Hematopoietic multipotent progenitor cell treated with erythropoietin and hydrocortisone succinate and interleukin-3 and kit ligand, for 17 days (in vitro differentiated cells): ENCODE results near the gene DAZAP1.
"Not testable (repeated sequence)": the region's sequence is repeated elsewhere in the genome, so short reads cannot be mapped to it uniquely, and the experiment has no call there.

Experiments used
- DNase-seq: peaks from one replicate; pipeline ENCODE4 v3.0.0-alpha.2; 2015; ENCODE audit warnings: low spot score

The DAZAP1 gene

GRCh38 chr19:1425902-1426301 is 18.5 kb downstream of the DAZAP1 start:
- DNase-seq, result no peak

GRCh38 chr19:1426736-1427135 is 19.4 kb downstream of the DAZAP1 start:
- no peak for DNase-seq

- DNase-seq, result no peak
Observed at GRCh38 chr19:1427221-1427920, 20.0 kb downstream of the DAZAP1 start.

- no peak for DNase-seq
Observed at GRCh38 chr19:1428738-1429391, 21.5 kb downstream of the DAZAP1 start.

- DNase-seq, result no peak
Observed at GRCh38 chr19:1429750-1430149, 22.4 kb downstream of the DAZAP1 start.

GRCh38 chr19:1430246-1430645 is 22.9 kb downstream of the DAZAP1 start:
- no peak for DNase-seq

GRCh38 chr19:1431759-1432506 is 24.5 kb downstream of the DAZAP1 start:
- DNase-seq, result no peak

- no peak for DNase-seq
Observed at GRCh38 chr19:1432507-1432887, 25.1 kb downstream of the DAZAP1 start.

GRCh38 chr19:1433119-1434039 is 26.0 kb downstream of the DAZAP1 start:
- no peak for DNase-seq

GRCh38 chr19:1434040-1434366 is 26.6 kb downstream of the DAZAP1 start:
- DNase-seq, result no peak

- DNase-seq, result no peak
Observed at GRCh38 chr19:1434577-1435060, 27.2 kb downstream of the DAZAP1 start.

- no peak for DNase-seq
Observed at GRCh38 chr19:1435378-1435989, 28.1 kb downstream of the DAZAP1 start.

- DNase-seq, result no peak
Observed at GRCh38 chr19:1437609-1438008, 30.2 kb downstream of the DAZAP1 start.

GRCh38 chr19:1438035-1438932 is 30.9 kb downstream of the DAZAP1 start, which contains the start of gene RPS15:
TSS of gene RPS15 (plus strand) at chr19:1438396. CDS start at chr19:1438426, 30 bp downstream.
- peak; percentile 97 for DNase-seq

- DNase-seq, result no peak
Observed at GRCh38 chr19:1438933-1439354, 31.6 kb downstream of the DAZAP1 start.

GRCh38 chr19:1439525-1440417 is 32.4 kb downstream of the DAZAP1 start:
- not testable (repeated sequence) for DNase-seq

- no peak for DNase-seq
Observed at GRCh38 chr19:1440418-1440801, 33.0 kb downstream of the DAZAP1 start.

- no peak for DNase-seq
Observed at GRCh38 chr19:1441022-1441426, 33.6 kb downstream of the DAZAP1 start.
